Fibroblast of skin of right biceps (primary cell): ENCODE measurements around the gene SERPINA4.

Experiments used
- DNase-seq: peaks from one replicate; pipeline ENCODE4 v3.0.0-alpha.2; 2013

SERPINA4 gene

GRCh38 chr14:94617988-94618822 lies 57.0 kb downstream of the SERPINA4 start:
- no peak for DNase-seq

GRCh38 chr14:94619297-94619696 lies 58.1 kb downstream of the SERPINA4 start:
- no peak for DNase-seq
